Hematopoietic multipotent progenitor cell treated with erythropoietin and hydrocortisone succinate and interleukin-3 and kit ligand, for 17 days (in vitro differentiated cells): ENCODE results near the gene MTHFD2L.

ENCODE experiments used
- DNase-seq: peaks from one replicate; pipeline ENCODE4 v3.0.0-alpha.2; 2015; ENCODE audit warnings: low spot score

The MTHFD2L gene

DNA sequence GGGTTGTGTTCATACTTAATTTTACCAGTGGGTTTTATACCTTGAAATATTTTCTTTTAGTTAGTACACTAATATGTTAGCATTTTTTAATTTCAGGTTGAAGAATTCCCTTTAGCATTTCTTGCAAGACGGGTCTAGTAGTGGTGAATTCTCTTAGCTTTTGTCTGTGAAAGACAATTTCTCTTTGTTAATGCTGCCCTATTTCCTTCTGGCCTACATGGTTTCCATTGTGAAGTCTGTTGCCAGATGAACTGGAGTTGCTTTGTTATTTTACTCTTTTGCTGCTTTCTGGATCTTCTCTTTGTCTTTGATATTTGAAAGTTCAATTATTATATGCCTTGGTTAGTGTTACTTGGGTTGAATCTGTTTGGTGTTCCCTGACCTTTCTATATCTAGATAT, 25.0 kb upstream of the MTHFD2L start:
- no peak for DNase-seq

DNA sequence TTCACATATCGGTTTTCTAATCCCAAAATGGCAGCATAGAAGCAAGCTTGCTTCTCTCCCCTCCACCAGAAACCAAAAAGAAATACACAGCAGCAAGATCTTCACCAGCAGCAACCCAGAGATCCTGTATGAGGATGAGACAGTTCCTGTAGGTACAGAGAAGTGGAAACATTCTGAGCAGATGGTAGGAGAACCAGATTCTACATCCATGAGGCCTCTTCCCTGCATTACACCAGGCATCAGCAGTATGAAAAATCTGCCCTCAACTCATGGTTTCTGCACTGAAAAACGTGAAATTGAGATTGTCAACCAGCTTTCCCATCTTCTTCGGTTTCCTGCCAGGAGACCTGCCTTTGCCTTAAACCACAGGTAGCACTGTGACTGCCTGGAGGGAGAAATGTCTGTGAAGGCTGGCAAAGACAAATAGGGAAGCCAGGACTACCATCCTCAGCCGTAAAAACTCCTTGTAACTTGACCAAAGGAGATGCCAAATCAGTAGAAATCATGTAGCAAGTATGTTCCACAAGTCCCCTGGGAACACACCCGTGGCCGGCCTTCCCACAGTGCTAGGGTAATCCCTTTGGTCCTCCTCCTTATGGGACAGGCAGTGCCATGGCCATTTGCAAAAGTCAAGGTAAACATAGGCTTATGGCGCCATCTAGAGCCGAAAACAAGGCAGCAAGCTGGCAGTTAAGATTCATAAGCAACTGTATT, 24.0 kb upstream of the MTHFD2L start:
- peak; percentile 62 for DNase-seq

DNA sequence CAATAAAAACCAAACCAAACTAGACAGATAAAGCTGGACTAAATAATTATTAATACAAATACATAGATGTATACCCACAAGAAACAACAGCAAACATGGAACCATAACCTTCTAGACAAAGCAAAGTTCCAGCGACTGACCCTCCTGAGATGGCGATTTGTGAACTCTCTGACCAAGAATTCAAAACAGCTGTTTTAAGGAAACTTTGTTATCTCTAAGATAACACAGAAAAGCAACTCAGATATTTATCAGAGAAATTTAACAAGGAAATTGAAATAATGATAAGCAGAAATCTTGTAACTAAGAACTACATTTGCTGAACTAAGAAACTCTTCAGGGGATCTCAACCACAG, 23.4 kb upstream of the MTHFD2L start:
- DNase-seq: no peak

DNA sequence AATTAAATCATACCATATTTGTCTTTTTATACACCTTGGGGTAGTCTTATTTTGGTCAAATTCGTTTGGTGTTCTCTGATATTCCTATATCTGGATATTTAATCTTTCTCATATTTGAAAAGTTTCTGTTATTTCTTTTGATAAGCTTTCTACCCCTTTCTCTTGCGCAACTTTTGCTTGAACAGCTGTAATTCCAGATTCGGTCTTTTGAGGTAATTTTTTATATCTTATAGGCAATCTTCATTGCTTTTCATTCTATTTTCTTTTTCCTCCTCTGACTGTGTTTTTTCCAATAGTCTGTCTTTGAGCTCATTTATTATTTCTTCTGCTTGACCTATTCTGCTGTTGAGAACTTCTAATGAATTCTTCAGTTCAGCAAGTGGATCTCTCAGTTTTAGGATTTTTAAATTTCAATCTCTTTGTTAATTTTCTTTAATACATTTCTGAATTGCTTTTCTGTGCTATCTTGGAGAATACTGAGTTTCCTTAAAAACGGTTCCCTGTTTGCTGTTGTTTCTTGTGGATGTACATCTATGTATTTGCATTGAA, 11.3 kb upstream of the MTHFD2L start:
- DNase-seq: no peak

- DNase-seq: no peak
Measured at GRCh38 chr4:74148205-74148604, 9.7 kb upstream of the MTHFD2L start.

GRCh38 chr4:74152836-74153235, 5.1 kb upstream of the MTHFD2L start:
- DNase-seq: no peak

DNA sequence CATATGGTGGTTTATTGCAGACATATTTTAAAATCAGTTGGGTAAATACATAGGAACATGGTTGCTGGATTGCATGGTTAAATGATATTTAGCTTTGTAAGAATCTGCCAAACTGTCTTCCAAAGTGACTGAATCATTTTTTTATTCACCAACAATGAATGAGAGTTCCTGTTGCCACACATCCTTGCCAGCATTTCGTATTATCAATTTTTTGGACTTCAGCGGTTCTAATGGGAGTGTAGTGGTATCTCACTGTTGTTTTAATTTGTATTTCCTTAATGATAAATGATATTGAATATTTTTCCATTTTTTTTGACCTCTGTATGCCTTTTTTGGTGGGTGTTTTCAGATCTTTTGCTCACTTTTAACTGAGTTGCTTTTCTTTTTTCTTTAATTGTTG, 1.4 kb upstream of the MTHFD2L start:
- no peak for DNase-seq

DNA sequence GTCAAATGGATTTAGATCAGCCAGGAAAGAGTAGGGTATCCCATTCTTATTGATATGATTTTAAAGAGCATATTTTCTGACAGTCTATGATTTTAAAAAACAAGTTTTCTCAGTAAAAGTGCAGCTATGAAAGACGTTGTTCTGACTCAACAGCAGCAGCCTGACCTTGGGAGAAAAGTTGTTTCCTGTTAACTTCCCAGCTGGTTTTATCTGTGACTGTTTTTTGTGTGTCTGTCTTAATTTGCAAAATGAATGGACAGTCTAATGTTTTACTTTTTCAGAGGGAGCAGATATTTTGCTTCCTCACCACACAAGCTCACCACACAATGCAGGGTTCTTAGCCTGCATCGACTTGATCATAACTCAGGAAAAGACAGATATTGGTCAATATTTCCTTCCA, 764 bp upstream of the MTHFD2L start:
- DNase-seq: no peak

GRCh38 chr4:74158466-74159142, 686 bp downstream of the MTHFD2L start:
- DNase-seq: peak; percentile 26

DNA sequence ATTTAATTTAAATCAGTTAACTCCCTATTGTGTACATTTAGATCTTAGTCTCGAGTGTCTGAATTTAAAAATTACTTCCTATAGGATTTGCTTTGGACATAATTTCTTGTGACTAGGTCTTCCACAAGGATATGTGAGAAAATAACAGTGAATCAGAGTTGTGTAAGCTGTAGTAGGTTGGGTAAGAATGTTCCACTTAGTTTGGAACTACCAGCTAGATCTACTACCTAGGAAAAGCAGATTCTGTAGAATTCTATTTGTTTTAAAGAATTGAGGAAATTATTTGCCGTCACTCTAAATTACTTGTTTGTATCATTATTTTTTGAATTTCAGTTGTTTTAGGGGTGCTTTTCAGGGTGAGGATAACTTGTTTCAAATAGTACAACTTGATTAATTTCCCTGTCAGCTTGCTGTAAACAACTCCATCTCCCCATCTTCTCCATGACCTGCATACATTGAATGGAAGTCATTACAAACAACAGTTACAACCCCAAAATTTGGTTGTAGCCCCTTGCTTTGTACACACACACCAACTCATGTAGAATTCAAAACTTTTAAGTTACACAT, 1.3 kb downstream of the MTHFD2L start:
- DNase-seq: no peak

- DNase-seq: no peak
Measured at GRCh38 chr4:74161666-74162450, 3.9 kb downstream of the MTHFD2L start.

DNA sequence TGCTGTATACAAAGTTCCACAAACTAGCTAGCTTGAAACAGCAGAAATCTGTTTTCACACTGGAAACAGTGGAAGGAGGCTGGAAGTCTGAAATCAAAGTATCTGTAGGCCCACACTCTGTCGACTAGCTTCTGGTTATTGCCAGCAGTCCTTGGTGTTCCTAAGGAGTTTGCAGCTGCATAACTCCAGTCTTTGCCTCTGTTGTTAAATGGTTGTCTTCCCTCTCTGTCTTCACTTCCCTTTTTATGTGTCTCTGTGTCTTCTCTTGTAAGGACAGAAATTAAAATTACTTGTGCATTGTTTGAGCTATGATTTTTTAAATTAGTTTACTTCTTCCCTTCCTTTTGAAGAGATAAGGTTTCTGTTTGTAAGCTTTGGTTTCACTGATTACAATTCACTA, 8.2 kb downstream of the MTHFD2L start:
- DNase-seq: no peak

DNA sequence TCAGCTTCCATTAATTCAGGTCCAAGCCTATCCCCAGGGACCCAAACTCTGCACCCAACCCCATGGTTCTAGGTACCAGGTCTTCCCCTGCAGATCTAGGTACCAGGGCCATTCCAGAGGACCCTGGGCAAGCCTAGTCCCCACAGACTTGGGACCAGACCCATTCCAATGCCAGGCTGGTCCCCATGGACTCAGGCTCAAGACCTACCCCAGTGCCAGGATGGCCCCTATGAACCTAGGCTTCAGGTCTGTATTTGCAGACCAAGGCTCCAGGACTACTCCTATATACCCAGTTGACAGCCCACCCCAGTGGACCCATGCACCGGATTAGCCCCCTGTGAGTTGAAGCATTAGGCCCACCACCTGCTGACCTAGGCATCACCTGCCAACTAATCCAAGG, 8.9 kb downstream of the MTHFD2L start:
- DNase-seq: no peak

- no peak for DNase-seq
Measured at GRCh38 chr4:74167585-74167984, 9.7 kb downstream of the MTHFD2L start.

DNA sequence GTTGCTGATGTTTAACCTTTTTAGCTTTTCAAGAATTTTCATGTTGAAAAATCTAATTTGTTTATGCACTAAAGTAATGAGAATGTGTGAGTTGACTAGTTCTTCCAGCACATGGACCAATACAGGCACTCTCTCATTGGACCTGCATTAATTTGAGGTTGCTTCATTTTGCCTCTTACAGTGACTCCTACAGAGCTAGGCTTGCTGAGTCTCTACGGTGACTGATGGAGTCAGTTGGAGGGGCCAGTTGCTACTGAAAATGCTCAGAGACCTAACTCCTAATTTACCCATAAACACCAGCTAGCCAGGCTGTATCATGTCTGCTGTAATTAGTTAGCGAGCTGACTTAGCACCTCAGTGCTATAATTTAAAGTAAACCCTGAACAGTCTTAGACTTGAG, 10.9 kb downstream of the MTHFD2L start:
- no peak for DNase-seq

- DNase-seq: no peak
Measured at GRCh38 chr4:74173321-74173720, 15.4 kb downstream of the MTHFD2L start.

GRCh38 chr4:74174421-74174820, 16.5 kb downstream of the MTHFD2L start:
- no peak for DNase-seq

DNA sequence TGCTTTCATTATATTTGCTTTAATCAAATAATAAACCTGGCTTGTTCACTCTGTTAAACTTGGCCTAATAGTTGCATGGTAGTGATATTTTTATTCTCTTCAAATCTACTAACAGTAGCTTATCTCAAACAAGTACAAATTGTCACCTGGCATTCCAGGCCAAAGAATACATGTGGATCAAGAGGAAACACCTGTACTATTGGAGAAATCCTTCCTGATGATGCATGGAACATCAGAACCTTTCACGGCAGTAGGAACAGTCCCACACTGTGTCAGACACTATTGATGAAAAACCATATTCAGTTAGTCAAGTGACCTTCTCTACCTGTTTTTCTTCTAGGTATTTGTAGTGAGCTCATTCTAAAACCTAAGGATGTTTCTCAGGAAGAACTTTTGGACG, 17.0 kb downstream of the MTHFD2L start:
- DNase-seq: no peak

- DNase-seq: no peak
Measured at GRCh38 chr4:74175379-74175778, 17.5 kb downstream of the MTHFD2L start.

GRCh38 chr4:74178798-74179197, 20.9 kb downstream of the MTHFD2L start:
- DNase-seq: no peak

DNA sequence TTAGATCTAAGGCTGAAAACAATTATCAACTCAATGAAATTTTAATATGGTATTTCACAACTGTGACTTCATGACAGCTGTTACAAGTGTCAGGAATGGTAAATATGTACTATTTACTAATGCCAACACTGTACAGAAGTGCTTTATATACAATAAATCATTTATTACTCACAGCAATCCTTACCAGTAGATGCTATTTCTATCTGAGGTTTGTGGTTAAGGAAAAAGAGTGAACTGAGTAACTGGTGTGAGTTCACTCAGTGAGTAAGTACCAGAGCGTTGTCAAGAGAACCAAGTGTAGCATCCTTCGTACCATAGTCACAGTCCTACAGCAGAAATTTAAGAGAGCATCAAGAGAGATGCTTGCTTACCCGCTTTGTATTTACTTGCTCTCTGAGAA, 23.3 kb downstream of the MTHFD2L start:
- no peak for DNase-seq

GRCh38 chr4:74188912-74189311, 31.0 kb downstream of the MTHFD2L start:
- no peak for DNase-seq
